Breast epithelium (tissue), 3 donors: ENCODE results near the gene NT5DC1.

Experiments used
- POLR2AphosphoS5 ChIP-seq, 3 donors: sonication (generic); formaldehyde crosslinking; IDR thresholded peaks; one replicate each; pipeline ENCODE4 v1.6.1; 2017; ENCODE audit warnings: antibody characterized with exemption in 3 of 3
- TF ChIP-seq, protein P1 (sequence below), 3 donors: fragments of 450-650 bp; IDR thresholded peaks; one replicate each; pipeline ENCODE4 v1.5.1; 2016 to 2017; ENCODE audit warnings: antibody characterized with exemption in 3 of 3, mild to moderate bottlenecking in 3 of 3, moderate library complexity in 3 of 3

DNA sequence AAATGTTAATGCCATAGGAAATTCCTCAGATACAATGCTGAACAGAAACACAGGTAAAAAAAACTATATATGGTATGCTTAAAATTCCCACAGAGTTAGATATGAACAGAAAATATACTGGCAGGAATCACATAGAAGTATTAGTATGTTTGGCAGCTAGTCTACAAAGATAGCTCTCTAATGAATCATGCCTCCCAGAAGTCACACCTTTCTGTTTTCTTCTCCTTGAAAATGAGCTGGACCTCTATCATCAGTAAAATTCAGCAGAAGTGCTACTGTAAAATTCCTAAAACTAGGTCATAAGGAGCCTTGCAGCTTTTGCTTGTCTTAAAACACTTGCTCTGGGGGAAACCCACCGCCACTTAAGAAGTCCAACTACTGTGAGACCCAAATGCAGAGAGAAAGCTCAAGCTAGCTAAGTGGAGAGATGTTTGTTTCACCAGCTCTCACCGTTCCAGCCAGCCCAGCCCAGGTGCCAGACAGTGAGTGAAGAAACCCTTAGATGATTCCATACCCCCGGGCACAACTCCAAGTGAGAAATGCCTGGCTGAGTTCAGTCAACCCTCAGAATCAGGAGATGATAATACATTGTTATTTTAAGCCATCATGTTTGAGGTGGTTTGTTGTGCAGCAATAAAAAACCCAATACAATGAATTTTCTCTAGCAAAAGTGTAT is 110.2 kb downstream of the NT5DC1 start:
- TF ChIP-seq, protein P1, sequence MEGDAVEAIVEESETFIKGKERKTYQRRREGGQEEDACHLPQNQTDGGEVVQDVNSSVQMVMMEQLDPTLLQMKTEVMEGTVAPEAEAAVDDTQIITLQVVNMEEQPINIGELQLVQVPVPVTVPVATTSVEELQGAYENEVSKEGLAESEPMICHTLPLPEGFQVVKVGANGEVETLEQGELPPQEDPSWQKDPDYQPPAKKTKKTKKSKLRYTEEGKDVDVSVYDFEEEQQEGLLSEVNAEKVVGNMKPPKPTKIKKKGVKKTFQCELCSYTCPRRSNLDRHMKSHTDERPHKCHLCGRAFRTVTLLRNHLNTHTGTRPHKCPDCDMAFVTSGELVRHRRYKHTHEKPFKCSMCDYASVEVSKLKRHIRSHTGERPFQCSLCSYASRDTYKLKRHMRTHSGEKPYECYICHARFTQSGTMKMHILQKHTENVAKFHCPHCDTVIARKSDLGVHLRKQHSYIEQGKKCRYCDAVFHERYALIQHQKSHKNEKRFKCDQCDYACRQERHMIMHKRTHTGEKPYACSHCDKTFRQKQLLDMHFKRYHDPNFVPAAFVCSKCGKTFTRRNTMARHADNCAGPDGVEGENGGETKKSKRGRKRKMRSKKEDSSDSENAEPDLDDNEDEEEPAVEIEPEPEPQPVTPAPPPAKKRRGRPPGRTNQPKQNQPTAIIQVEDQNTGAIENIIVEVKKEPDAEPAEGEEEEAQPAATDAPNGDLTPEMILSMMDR (IDR thresholded peaks at IDR 0.05) = no peak
- no peak for TF ChIP-seq POLR2AphosphoS5 (IDR thresholded peaks at IDR 0.05)
